AG04450 (cell line): ENCODE data around the gene OTUD7B. TPM values are rescaled to one million over a fixed set of nuclear protein-coding genes. Genes with fewer than 3 reads are reported as not detected.

ENCODE experiments used
- CTCF ChIA-PET: fragments of 300-600, 350-600 bp; formaldehyde crosslinking; extraction: SDS; loops from one replicate; lab custom pipeline; 2022; ENCODE audit warnings: antibody characterized with exemption, inconsistent platforms; lab: Charles Lee
- POLR2A ChIA-PET: fragments of 350-600 bp; formaldehyde crosslinking; extraction: SDS; loops from one replicate; lab custom pipeline; 2021; ENCODE audit warnings: antibody characterized with exemption, inconsistent platforms; lab: Yijun Ruan, JAX
- DNase-seq: peaks from one replicate; pipeline ENCODE4 v3.0.0-alpha.2; 2011; ENCODE audit warnings: low read depth, low spot score
- H3K27ac ChIP-seq: one replicate; pipeline ENCODE4 v1.5.1; 2012; ENCODE audit warnings: low read depth, low read length, control low read depth
- H3K27me3 ChIP-seq: one replicate; pipeline ENCODE4 v1.6.0; 2012; ENCODE audit warnings: low read length; ENCODE audit not compliant: control insufficient read depth, insufficient read depth
- H3K4me3 ChIP-seq: 2 replicates; pipeline ENCODE4 v1.5.1; 2011; ENCODE audit warnings: mild to moderate bottlenecking, low read depth, low read length, control low read depth
- H3K9me3 ChIP-seq: 2 replicates; pipeline ENCODE4 v1.5.1; 2012; ENCODE audit warnings: low read length; ENCODE audit not compliant: control insufficient read depth, insufficient read depth
- polyA plus RNA-seq: library from polyadenylated mRNA; depleted of rRNA; stranded (reverse); fragments of >200 nt; gene quantifications from 2 replicates; pipeline ENCODE4 v1.2.3, GENCODE V29; 2011
- TF ChIP-seq, protein P1 (sequence below): IDR thresholded peaks from 2 replicates; pipeline ENCODE4 v1.5.1; 2011; ENCODE audit warnings: low read depth, low read length, control low read depth, inconsistent platforms

OTUD7B gene
- polyA plus RNA-seq, 1 experiment = 10.7 TPM

DNA sequence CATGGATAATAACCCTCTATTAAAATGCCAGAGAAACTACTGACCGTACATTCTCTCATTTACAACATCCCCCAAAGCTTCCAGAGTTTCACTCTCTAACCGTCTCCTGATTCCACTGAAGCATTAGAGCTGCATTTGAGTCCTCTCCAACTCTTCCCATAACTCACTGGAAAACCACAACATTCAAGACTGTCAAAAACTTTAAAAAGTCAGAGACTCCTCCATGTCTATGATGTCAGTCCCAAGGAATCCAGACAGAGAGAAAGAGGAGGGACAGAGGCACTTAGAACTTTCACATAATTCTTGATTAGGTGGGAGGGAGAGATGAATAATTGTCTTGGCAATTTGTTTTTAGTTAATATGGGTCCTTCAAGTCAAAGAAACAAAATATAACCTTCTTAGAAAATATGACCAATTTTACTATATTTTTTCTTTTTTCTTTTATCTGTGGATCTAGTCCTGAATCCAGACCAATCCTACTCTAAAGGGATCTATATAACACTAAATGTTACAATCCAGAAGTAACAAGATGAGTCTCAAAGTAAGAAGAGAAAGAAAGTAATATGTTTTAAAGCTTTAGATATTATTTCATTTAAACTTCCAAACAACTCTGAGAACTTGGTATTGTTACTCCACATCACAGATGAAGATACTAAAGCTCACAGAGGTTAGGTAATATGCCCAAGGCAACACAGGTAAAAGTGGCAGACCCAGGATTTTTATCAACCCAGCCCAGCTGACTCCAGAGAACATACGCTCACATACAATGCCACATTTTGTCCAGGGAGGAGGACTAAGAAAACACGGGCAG lies 23.8 kb downstream of the OTUD7B start:
- Histone ChIP-seq H3K27me3 (no peaks in the 10 kb centered on the region), H3K9me3 (no peaks in the 10 kb centered on the region), H3K4me3 (peak overlapping the region; percentile 3; the same call in 1 of the 2 replicates), H3K27ac (no peak overlapping the region)
- CTCF ChIA-PET = interaction anchor here (0.5 to 1.5 kb wide), 5 partner anchors 24 to 182 kb away, joined by 3 to 5 read pairs (median 4); a partner anchor contains a TSS
- peak; percentile 65 for DNase-seq
- TF ChIP-seq, protein P1, sequence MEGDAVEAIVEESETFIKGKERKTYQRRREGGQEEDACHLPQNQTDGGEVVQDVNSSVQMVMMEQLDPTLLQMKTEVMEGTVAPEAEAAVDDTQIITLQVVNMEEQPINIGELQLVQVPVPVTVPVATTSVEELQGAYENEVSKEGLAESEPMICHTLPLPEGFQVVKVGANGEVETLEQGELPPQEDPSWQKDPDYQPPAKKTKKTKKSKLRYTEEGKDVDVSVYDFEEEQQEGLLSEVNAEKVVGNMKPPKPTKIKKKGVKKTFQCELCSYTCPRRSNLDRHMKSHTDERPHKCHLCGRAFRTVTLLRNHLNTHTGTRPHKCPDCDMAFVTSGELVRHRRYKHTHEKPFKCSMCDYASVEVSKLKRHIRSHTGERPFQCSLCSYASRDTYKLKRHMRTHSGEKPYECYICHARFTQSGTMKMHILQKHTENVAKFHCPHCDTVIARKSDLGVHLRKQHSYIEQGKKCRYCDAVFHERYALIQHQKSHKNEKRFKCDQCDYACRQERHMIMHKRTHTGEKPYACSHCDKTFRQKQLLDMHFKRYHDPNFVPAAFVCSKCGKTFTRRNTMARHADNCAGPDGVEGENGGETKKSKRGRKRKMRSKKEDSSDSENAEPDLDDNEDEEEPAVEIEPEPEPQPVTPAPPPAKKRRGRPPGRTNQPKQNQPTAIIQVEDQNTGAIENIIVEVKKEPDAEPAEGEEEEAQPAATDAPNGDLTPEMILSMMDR = no peak
- POLR2A ChIA-PET = interaction anchor here (1.0 kb wide), 1 partner anchor 23 kb away, joined by 5 read pairs; no protein-coding TSS in a partner anchor

DNA sequence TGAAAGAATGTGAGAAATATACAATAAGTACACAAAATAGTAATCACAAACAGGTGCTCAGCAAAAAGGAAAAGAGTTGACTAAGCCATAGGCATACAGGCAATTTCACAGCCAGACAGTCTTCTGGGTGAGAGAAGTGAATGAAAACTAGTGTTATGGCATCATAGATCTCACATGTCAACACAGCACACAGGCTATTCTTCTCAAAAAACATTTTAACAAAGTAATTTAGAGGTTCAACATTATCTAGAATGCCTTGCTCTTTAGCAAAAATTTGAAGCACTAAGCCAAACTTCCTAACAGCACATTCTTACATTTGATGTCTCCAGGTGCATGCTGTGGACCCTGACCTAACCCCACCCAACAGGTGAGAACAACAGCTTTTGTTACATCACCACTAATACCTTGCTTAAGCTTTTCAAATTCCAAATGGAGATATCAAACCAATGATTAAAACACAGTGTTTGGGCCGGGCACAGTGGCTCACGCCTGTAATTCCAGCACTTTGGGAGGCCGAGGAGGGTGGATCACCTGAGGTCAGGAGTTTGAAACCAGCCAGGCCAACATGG lies 30.5 kb downstream of the OTUD7B start:
- Histone ChIP-seq H3K4me3 (no peak overlapping the region), H3K27me3 (no peaks in the 10 kb centered on the region), H3K9me3 (no peaks in the 10 kb centered on the region), H3K27ac (no peak overlapping the region)
- DNase-seq = no peak
- CTCF ChIA-PET = interaction anchor here (0.6 to 0.9 kb wide), 3 partner anchors 18 to 35 kb away, joined by 3 to 4 read pairs (median 3); no protein-coding TSS in a partner anchor
- POLR2A ChIA-PET = no interaction called here
- TF ChIP-seq, protein P1 = no peak

DNA sequence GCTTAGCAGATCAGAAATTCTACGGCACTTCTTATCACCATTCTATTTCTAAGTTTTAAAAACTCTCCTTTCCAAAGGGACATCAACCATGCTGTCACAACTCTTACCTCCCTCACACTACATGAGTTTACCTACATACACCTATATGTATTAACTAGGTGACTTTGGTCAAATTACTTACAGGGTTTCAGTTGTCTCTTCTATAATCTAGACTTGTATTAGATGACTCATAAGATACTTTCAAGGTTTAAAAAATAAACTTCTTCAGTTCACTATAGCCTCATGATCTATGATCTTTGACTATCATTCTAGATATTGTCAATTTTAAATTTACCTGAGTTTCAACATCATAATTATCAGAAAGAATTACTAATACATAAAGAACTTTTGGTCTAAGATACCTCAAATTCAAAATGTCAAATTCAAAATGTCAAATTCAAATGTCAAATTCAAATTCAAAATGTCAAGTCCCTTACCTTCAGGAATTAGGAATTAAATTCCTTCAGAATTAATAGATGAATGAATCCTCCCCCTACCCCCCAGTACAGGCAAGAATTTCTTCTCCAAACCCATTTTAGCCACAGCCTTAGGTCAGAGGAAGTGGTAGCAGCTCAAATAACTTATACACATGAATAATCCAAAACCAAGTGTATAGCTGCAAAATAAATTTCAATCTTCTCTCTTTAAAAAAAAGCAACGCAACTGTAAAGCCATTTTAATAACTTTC lies 31.1 kb downstream of the OTUD7B start:
- Histone ChIP-seq H3K9me3 (no peaks in the 10 kb centered on the region), H3K27ac (no peak overlapping the region), H3K4me3 (no peak overlapping the region), H3K27me3 (no peaks in the 10 kb centered on the region)
- ChIA-PET POLR2A (no interaction called here), CTCF (interaction anchor here (0.6 to 1.2 kb wide), 3 partner anchors 17 to 34 kb away, joined by 3 to 6 read pairs (median 4); no protein-coding TSS in a partner anchor)
- DNase-seq = no peak
- TF ChIP-seq, protein P1 = no peak

DNA sequence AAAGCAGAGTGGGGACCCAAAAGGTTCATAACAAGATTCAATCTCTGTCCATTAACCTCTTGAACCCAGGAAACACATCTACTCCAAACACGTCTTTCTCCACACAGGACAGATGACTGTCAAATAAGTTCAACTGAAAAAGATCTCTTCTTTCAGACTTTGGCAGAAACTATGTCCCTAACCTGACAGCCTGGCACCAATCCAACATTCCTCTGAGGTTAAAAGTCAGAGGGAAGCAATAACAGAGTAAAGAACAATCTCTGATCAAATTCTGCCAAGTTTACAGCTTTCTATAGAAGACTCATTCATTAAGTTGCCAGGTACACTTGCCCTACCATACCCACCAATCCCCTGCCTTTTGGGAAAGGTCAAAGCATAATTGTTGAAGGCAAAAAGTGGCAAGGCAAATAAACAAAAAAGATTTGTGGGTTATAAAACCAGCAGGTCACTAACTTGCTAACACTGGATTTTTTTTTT lies 31.9 kb downstream of the OTUD7B start:
- DNase-seq = no peak
- Histone ChIP-seq H3K27me3 (no peaks in the 10 kb centered on the region), H3K9me3 (no peaks in the 10 kb centered on the region), H3K27ac (no peak overlapping the region), H3K4me3 (no peak overlapping the region)
- TF ChIP-seq, protein P1 = no peak
- ChIA-PET CTCF (interaction anchor here (1.2 kb wide), 1 partner anchor 17 kb away, joined by 6 read pairs; no protein-coding TSS in a partner anchor), POLR2A (no interaction called here)
